Measurements from ENCODE around the gene GRM5. TPM values are rescaled to one million over a fixed set of nuclear protein-coding genes. Genes with fewer than 3 reads are reported as not detected.

The GRM5 gene
- total RNA-seq, 1 experiment from 2014 or later = not detected

DNA sequence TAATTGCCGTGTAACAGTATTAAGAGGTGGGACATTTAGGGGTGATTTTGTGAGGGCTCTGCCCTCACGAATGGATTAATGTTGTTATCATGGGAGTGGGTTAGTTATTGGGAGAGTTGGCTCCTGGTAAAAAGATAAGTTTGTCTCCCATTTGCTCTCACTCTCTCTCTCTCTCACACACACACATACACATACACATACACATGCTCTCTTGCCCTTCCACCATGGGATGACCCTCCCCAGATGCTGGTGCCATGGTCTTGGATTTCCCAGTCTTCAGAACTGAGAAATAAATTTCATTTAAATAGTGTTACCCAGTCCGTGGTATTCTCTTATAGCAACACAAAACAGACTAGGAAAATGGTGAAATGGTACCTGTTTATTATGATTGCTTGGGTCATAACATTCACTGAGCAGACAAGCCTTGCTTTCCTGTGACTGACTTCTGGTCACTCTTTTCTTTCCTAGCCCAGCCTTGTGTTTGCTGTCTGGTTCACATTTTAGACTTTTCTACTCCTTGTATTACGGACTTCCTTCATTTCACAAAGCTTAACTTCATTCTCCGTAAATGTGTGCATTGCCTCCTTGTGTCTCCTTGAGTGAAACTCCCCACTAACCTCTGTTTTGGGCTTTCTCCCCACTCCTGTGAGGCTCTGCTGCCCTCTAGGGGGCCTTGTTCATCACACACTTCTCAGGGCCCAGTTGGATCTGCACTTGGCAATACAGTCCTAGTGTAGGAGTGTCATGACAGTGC, 521.7 kb downstream of the GRM5 start:
- intact Hi-C loops (cut with micrococcal nuclease; ENCODE audit: unreplicated experiment) = loop anchor here (1.0 to 5.0 kb wide), 11 partner anchors 162 to 1191 kb away; partner anchors contain the start of gene RAB38
- H3K9me3 ChIP-seq (ENCODE audit: insufficient read depth, low read depth) = no peaks in the 10 kb centered on the region
- no peaks in the 10 kb centered on the region for H3K9me2 ChIP-seq (ENCODE audit: insufficient read depth)
- 0 out of 2 replicates have a peak, but pooled peaks cover under 1% of the 10 kb centered on the region for H3F3A ChIP-seq (ENCODE audit: insufficient read depth, low read depth)
- peaks cover 3% of the 10 kb centered on the region for H3K4me1 ChIP-seq (replicated peaks; ENCODE audit: insufficient read depth)
- POLR2A ChIA-PET (ENCODE audit: unreplicated experiment) = no interaction called here
- TF ChIP-seq CTCF (conservative IDR thresholded peaks at IDR 0.05) (peak; percentile 99), EZH2 (IDR thresholded peaks at IDR 0.05; ENCODE audit: low read depth) (no peak)
- peak; percentile 80 to 81 for DNase-seq
- no peaks in the 10 kb centered on the region for H3K79me2 ChIP-seq (ENCODE audit: low read depth)
- peak overlapping the region; percentile 20 for H3K4me2 ChIP-seq
- CTCF ChIA-PET = interaction anchor here (0.7 to 1.2 kb wide), 4 partner anchors 8 to 528 kb away, joined by 3 to 8 read pairs (median 4); no protein-coding TSS in a partner anchor
- no peaks in the 10 kb centered on the region for H4K20me1 ChIP-seq (ENCODE audit: insufficient read depth)
- H2AFZ ChIP-seq = peak overlapping the region; percentile 2
- no TSS peak for BruUV-seq (replicated peaks)
- H3K27me3 ChIP-seq (ENCODE audit: insufficient read depth, low read depth) = no peaks in the 10 kb centered on the region
- no peak overlapping the region for H3K27ac ChIP-seq
- no peaks in the 10 kb centered on the region for H3K36me3 ChIP-seq (ENCODE audit: low read depth)
- H3K4me3 ChIP-seq = no peak overlapping the region

DNA sequence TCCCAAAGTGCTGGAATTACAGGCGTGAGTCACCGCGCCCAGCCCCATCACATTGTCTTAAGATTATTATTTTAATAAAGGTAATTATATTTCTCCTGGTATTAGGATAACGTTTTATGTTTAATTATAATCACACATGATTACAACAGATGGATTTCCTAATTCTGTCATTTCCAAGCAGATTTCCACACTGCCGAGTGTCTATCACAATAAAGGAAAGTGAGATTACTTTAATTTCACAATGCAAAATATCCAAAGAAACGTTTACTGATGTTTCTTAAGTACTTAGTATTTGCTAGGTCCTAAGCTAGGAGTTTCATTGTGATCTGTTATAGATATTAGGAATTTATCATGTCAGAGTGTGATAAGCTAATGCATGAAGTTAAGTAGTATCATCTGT, 524.8 kb downstream of the GRM5 start:
- DNase-seq = no peak

More for the DNA sequence above, 524.8 kb downstream of the GRM5 start:
- Histone ChIP-seq H3K4me3 (no peak overlapping the region), H3K79me2 (ENCODE audit: low read depth) (no peaks in the 10 kb centered on the region), H3K9me3 (ENCODE audit: insufficient read depth, low read depth) (peaks cover 14% of the 10 kb centered on the region; the same call in 1 of the 2 replicates), H3K4me2 (no peak overlapping the region), H3F3A (ENCODE audit: insufficient read depth, low read depth) (peaks cover 20% of the 10 kb centered on the region; the same call in 1 of the 2 replicates), H4K20me1 (ENCODE audit: insufficient read depth) (no peaks in the 10 kb centered on the region), H2AFZ (no peak overlapping the region), H3K27ac (no peak overlapping the region), H3K36me3 (ENCODE audit: low read depth) (no peaks in the 10 kb centered on the region), H3K4me1 (replicated peaks; ENCODE audit: insufficient read depth) (peaks cover 31% of the 10 kb centered on the region), H3K27me3 (ENCODE audit: insufficient read depth, low read depth) (no peaks in the 10 kb centered on the region), H3K9me2 (ENCODE audit: insufficient read depth) (no peaks in the 10 kb centered on the region)
- BruUV-seq (replicated peaks) = no TSS peak
- ChIA-PET CTCF (interaction anchor here (1.5 kb wide), 1 partner anchor 56 kb away, joined by 4 read pairs; no protein-coding TSS in a partner anchor), POLR2A (ENCODE audit: unreplicated experiment) (no interaction called here)
- TF ChIP-seq EZH2 (IDR thresholded peaks at IDR 0.05; ENCODE audit: low read depth) = no peak
- TF ChIP-seq CTCF (conservative IDR thresholded peaks at IDR 0.05) = no peak
- intact Hi-C loops (cut with micrococcal nuclease; ENCODE audit: unreplicated experiment) = loop anchor here (5.0 kb wide), 3 partner anchors 159 to 364 kb away; partner anchors contain the start of gene RAB38

All from PC-9 (cell line).